CD1c-positive myeloid dendritic cell (primary cell): Measurements from ENCODE around the gene CHST8.
"Not testable (repeated sequence)": the region's sequence is repeated elsewhere in the genome, so short reads cannot be mapped to it uniquely, and the experiment has no call there.

Source experiments
- DNase-seq: peaks from one replicate; pipeline ENCODE4 v3.0.0-alpha.2; 2016; ENCODE audit errors: extremely low spot score

CHST8 gene

DNA sequence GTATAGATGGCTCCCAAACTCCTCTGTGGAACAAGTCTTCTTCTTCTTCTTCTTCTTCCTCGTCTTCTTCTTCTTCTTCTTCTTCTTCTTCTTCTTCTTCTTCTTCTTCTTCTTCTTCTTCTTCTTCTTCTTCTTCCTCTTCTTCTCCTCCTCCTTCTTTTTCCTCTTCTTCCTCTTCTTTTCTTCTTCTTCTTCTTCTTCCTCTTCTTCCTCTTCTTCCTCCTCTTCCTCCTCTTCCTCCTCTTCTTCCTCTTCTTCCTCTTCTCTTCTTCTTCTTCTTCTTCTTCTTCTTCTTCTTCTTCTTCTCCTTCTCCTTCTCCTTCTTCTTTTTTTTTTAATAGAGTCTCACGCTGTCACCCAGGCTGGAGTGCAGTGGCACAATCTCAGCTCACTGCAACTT, 3.4 kb upstream of the CHST8 start:
- DNase-seq, result not testable (repeated sequence)

DNA sequence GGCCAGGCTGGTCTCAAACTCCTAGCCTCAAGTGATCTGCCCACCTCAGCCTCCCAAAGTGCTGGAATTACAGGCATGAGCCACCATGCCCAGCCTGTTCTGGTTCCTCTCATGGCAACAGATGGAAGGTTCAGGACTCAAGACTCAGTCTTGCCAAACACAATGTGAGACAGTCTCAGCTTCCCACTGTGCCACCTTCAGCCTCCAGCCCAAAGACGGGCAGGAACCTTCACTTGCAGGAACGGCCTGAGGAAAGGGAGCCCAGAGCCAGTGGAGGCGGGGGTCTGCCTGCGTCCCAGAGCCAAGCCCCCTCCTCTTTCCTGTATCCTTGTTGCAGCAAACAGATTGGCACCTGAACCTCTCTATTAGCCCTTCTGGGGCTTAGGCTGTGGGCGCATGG, 2.9 kb upstream of the CHST8 start:
- DNase-seq, result no peak

DNA sequence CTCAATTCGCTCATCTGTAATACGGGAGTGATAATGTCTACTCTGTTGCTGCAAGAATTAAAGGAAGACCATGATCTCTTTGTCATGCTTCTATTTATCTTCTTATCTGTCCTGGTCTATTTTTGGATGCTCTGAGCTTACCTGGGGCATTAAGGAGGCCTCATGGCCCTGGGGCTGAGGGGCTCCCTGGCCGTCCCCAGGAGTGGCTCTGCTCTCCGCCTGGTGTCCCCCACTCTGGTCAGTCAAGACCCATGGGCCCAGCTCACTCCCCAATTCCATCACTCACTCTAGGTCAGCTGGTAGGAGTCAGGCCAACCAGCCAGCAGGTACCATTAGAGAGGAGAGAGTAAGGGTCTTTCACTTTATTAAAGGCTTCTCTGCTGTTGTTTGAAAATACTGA, 1.1 kb upstream of the CHST8 start:
- DNase-seq, result no peak

DNA sequence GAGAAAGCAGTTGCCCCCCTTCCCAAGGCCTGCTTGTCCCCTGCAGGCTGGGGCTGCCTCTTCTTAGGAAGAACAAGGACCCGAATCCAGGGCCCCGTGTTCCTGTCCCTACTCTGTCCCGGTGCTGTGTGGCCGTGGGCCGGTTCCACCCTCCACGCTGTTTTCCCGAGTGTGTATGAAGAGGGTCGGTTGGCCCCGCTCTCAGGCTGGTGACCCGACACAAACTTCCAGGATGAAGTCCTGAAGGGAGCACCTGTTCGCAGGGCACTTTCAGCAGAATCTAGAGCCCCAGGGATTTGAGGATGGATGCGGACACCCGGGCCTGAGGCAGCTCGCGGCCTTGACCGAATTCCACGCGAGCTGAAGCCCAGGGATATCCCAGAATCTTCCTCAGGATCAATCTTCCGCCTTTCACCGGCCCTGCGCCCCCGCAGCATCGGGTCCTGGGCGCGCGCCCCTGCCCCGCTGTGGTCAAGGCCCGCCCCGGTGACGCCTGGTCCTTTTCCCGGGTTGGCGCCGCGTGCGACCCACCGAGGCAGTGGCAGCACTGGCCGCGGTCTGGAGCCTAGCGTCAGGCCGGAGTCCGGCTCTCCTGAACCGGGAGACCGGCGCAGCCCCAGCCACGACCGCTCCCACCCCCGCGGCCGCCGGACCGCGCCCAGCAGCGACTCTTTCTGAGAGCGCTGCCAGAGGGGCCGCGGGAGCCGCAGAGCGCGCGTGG, 528 bp upstream of the CHST8 start:
- DNase-seq, result no peak

DNA sequence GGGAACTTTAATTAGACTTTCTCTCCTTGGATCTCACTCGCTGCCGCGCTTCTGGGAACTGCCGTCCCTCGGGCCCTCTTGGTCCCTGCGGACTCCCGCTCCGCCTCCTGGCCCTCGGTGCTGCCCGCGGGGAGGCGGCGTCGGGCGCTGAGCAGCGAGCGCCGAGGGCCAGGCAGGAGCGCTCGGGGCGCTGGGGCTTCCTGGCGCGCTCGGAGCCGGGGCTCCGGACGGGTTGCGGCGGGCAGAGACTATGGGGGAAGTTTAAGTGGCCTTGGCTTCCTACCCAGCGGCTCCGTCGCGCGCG, 704 bp downstream of the CHST8 start:
- no peak for DNase-seq

DNA sequence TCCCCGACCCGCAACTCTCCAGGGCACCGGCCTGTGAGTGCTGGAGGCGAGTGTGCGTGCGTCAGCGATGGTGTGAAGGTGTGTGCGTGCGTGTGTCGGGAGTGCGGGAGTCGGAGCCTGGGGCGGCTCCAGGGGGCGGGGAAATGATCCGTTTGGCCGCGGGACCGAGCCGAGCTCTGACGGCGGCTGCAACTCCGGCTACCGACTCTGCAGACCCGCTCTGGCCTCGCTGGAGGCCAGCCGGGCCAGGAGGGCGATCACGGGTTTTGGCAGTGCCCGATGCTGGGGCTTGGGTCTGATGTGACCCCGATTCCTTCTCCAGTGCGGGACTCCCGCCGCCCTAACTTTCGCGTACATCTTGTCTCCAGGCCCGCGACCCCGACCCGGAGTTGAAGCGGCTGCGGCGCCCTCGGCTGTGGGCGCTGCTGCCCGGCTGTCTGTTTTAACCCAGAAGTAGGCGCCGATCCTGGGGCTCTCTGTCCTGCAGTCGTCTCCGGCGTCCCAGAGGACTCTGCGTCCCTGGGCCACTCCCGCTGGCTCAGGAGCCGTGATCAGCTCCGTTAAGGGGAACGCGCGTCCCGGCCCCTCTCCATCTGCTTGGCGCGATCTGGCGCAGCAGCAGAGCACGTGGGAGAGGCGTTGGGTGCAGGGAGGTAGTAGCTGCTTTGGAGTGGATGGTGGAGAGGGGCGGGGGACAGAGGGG, 1.2 kb downstream of the CHST8 start:
- no peak for DNase-seq

DNA sequence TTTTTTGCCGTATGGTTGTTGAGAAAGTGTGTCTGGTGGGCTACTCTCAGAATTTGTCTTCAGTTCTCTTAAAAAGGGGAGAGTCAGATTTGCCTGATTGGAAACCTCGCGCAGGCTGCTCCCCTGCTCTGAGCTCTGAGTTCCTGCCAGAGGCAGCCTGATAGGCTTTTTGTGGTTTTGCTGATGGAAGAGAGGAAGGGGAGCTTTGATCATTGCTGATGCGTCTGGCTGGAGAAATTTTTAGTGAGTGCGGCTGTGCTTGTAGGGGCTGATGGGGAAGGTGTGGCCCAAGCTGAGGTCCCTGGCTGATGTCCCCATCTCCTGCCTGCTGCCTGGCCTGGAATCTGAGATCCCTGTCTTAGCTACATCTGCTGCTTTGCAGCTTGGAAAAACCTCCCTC, 2.8 kb downstream of the CHST8 start:
- DNase-seq, result no peak

DNA sequence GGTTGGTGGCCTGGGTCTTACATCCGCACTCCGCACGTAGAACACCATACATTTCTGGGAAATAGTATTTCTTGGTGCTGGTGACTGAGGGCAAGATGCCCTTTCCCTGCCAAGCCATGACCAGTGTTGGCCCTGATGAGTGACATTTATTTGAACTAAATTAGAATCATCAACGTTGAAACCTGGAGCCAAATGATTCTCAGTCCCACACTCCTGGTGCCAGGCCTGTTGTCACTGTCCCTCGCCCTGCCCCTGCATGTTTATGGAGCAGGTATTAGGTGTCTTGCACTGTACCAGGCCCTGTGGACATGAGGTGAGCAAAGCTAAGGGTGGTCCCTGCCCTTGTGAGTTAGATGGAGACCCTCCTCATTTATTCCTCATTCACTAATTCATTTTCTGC, 5.8 kb downstream of the CHST8 start:
- no peak for DNase-seq

DNA sequence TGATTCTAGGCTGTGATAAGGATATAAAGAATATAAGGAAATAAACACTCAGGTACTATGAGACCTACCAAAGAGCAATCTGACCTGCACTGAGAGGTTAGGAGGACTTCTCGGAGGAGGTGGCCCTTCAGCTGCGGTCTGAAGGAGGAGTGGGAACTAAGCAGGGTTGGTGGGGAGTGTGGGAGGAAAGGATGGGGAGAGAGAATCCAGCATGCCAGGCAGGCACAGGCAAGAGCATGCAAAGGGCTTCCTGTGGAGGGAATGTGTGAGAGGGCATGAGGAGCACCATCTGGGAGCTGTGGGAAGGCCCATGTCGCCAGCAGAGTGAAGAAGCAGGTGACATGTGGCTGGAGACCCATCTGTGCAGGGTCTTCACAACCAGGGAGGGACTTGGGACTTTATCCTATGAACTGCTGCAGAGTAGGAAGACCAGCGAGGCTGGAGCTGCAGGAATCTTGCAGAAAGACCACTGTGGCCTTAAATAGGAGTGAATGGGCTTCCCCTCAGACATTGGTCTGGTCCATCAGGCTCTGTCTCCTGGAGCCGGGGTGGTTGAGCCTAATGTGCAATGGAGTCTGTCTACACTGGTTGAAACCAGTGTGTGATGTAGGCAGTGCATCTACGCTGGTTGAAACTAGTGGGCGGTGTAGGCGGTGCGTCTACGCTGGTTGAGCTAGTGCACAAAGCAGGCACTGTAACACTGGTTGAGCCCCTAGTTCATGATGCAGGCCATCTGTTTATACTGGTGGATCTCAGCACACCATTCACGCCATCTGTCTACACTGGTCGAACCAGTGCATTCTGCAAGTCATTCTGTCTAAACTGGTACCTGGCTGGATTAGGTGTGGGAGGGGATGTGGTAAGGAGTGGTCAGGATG, 6.4 kb downstream of the CHST8 start:
- DNase-seq, result no peak

DNA sequence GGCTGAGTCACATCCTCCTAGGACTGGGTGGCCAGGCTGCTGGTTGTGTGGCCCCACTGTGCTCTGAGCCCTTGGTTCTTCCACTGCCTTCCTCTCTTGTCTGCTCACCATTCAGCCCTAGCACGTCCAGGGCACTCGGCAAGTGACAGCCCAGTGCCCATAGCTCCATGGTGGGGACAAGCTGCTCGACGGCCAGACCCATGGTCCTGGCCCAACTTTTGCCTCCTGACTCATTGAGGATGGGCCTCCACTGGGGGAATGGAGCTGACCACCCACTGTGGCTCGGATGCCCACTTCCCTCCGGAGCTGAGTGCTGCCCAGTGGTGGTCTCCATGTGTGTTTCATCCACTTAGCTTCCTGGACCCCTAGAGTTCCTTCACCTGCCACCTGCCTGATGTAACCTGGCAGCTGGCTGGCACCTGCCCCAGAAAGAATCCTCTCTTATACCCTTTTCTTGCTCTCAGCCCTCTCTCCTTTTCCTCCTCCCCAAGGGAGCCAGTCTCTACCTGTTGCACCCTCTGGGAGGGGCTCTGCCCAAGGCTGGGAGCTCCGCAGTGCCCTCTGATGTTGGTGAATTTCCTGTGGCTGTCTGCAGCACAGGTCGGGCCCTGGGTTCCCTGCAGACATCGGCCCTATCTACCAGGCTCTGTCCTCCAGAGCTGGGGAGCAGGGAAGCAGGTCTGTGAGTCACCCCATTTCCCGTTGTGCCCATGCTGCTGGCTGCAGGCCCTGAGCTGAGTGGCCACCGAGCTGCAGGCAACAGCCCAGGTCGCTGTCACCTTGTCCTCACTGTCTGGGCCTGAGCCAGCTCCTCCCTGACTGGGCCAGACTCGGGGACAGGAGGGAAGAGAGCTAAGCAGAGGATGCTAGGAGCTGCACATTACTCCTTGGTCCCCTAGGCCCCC, 7.4 kb downstream of the CHST8 start:
- DNase-seq, result no peak

DNA sequence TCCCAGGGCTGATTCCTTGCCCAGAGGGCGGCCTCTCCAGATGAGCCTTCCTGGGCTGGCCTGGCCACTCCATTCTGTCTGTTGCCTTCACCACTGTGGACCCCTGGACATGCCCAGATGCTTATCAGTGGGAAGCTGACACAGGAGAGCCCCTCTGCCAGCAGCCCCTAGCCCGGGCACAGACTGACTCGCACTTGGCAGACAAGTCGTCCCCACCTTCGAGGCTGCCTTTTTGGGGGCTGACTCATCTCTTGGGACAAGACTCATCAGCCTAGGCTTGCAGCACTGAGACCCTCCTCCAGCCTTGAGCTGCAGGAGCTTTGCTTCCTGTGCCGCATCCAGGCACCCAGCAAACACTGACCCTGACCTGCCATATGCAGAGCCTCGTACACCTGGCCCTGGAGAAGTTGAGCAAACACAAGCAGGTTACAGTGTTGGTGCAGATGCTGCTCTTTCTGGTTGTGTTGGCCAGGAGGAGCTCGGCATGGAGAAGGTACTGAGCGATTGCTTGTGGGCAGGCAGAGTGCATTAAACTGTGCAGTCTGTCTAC, 8.1 kb downstream of the CHST8 start:
- no peak for DNase-seq

DNA sequence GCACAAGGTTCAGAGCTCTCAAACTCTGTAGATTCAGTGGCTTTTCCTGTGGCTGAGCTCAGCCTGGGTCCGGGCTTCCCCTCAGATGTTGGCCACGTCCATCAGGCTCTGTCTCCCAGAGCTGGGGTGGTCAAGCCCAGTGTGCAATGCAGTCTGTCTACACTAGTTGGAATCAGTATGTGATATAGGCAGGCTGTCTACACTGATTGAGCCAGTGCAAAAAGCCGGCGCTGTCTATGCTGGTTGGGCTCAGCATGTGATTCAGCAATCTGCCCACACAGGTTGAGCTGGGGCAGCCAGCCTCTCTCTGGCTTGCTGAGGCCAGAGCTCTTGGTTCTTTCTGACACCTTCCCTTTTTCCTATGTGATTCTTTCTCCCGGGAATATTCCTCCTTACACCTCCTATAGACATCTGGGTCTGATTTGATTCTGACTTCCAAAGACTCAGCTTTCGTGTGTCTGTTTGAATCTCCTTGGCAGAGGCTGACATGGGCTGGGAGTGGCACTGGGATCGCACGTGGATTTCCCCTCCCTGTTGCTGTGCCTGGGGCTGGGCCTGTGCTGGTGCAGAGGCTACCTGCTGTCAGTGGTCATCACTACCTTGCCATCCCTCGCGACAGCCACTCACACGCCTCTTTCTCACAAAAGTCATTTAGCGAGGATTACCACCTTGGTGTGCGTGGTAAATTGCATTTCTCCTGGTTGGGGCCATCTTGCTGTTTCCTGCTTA, 9.3 kb downstream of the CHST8 start:
- no peak for DNase-seq

DNA sequence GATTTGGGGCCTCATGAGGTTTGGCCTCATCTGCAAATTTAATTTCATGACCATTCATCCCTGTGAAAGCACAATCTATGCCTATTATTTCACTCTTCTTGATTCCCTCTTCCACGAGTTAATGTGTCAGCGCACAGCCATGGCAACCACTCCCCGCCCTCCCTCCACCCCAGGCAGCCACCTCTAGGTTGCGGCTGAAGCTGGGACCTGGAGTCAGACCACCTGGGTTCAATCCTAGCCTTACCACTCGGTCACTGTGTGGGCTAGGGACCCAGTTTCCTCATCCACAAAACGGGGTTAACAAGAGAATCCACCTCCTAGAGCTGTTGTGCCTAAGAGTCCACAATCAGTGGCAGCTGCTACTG, 9.8 kb downstream of the CHST8 start:
- DNase-seq, result no peak

DNA sequence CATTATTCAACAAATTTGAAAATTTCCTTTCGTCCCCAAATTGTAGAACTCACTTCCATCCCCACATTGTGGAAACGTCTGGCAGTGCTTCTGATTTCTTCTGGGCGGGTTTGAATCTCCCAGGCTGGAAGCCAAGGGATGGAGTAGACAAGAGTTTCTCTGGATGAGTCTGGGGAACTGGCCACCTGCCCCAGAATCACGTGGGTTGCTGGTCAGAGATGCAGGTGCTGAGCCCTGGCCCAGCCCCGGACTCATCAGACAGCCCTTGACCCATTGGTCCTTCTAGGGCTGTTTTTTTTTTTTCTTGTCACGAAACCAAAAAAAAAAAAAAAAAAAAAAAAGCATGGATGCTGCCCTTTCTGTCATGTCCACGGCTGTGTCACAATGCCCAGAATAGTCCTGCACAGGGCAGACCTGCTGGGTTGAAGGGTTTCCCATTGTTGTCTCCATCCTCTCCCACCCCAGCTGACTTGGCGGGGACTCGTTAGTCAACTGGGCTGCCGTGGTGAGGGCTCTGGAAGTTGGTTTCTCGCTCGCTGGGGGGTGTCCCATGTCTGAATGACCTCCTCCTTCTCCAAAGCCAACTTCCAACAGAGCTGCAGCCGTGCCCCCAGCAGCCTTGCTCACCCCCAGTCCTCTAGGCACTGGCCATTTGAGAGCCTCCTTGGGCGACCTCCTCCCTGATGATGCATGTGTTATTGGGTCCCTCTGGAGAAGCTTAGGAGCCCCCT, 12.8 kb downstream of the CHST8 start:
- no peak for DNase-seq

DNA sequence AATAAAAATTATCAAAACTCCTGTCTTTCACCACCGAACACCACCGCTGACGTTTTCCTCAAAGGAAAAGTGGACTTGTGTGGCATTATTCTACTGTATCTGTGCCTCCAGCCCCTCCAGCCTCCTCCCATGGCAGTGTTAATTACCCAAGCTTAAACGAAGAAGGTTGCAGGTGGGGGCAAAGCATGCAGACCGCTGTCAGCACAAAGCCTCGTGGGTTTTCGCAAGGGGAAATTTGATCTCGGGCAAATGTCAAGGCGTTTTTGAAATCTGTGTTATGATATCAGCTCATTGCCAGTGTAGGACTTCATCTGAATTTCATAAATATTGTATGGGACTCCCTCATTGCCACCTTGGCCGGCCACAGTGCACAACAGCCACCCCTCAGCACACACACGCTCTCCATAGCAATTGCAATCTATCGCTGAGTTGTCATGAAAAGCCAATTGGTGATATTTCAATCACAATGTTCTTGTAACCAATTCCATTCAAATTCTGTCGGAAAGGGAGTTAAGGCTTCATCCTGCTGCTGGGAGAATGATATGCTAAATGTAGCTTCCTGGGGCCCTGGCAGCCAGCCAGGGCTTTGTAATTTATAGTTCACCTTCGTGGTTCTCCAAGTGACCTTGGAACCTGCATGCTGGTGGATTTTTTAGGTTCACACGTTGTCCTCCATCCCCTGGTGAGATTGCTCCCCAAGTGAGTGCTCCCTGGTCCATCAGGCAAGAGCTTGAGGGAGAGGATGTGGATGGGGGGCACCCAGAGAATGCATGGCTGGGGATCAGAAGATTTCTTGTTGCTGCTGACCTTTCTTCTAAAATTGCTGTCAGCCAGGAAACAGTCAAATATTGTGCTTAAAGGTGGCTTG, 16.6 kb downstream of the CHST8 start:
- no peak for DNase-seq

DNA sequence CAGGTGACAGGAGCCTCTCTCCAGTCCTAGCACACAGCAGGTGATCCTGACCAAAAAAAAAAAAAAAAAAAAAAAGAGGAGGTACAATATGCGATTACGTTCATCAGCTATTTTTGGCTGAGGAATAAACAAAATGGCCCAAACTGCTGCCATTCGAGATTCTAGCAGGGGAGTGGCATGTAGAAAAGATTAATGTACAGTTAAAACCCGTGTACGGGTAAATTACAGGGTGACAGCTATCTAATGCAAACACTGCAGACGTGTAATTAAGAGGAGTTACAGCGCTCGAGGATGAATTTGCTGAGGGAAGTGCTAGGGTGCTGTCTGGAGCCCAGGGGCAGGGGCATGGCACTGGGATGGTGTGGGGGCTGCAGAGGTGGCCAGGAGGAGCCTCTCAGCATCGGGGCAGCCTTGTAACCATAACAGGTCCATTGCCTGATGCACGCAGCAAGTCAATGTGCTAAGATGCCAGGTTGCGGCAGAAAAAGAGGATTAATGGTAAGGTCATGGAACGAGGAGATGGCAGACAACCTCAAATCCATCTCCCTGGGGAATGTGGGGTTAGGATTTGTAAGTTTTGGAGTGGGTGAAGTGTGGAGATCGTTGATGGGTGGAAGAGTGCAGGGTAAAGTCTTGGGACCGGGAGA, 17.4 kb downstream of the CHST8 start:
- no peak for DNase-seq

DNA sequence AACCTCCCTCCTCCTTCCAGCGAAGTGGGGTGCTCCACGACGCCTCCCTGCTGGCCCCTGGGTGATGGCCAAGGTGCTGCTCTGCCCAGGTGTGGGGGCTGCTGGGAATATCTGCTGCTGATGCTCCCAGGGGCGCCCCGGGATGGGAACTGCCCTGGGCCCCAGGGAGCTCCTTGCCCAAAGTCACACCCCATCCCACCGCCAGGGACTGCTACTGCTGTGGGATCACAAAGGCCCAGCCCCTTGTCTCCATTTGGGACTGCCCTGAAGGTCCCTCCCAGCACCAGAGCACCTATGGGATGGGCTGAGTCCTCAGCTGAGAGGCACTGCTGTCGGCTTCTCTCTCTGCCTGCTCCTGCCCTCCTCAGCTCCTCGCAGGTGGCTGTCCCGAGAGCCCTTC, 19.0 kb downstream of the CHST8 start:
- DNase-seq, result no peak

DNA sequence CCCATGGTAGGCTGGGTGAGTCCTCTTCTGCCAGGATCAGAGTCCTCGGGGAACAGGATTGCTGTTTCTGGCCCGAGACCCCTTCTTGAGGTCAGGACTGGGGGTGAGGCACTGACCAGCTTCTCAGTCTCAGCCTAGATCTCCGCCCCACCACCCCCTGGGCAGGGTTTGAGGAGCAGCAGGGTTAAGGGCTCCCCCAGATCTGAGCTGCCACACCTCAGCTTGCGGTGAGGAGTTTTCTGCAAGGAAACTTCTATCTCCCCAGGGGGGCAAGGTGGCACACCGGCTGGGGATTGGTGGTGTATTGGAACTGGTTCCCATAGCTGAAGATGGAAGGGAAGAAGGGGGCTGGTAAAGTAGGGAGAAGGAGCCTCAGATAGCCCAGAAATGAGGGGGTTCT, 19.5 kb downstream of the CHST8 start:
- DNase-seq, result no peak
